Activated T-helper 17 cell treated with anti-CD3 and anti-CD28 coated beads, Interleukin-2, amount 50 U/mL, for 72 hours (primary cell): ENCODE measurements around the gene SERINC5. TPM values are rescaled to one million over a fixed set of nuclear protein-coding genes. Genes with fewer than 3 reads are reported as not detected.
"Not testable (repeated sequence)": the region's sequence is repeated elsewhere in the genome, so short reads cannot be mapped to it uniquely, and the experiment has no call there.

ENCODE experiments used
- ATAC-seq: fragments of 150-1000 bp; cut with Tn5 transposase; replicated peaks from 2 replicates; pipeline ENCODE4 v1.10.0; 2021; ENCODE audit warnings: mild to moderate bottlenecking, moderate library complexity
- H3K27ac Mint-ChIP-seq: one replicate; pipeline ENCODE4 v1.8.0; 2022; ENCODE audit warnings: mixed read lengths
- H3K27me3 Mint-ChIP-seq: one replicate; pipeline ENCODE4 v1.8.0; 2022; ENCODE audit warnings: mixed read lengths
- H3K36me3 Mint-ChIP-seq: one replicate; pipeline ENCODE4 v1.8.0; 2022; ENCODE audit warnings: low read depth, mild to moderate bottlenecking, mixed read lengths
- H3K4me1 Mint-ChIP-seq: one replicate; pipeline ENCODE4 v1.8.0; 2022; ENCODE audit warnings: mixed read lengths
- H3K4me3 Mint-ChIP-seq: one replicate; pipeline ENCODE4 v1.8.0; 2022; ENCODE audit warnings: mild to moderate bottlenecking, mixed read lengths
- H3K9me3 Mint-ChIP-seq: one replicate; pipeline ENCODE4 v1.8.0; 2022; ENCODE audit warnings: mixed read lengths
- total RNA-seq, 2 donors: library from RNA; stranded (reverse); gene quantifications; one replicate each; pipeline ENCODE4 v1.2.3, GENCODE V29; 2022

Gene SERINC5
- 10 to 100 TPM; 50.7 to 76.7 TPM for total RNA-seq

DNA sequence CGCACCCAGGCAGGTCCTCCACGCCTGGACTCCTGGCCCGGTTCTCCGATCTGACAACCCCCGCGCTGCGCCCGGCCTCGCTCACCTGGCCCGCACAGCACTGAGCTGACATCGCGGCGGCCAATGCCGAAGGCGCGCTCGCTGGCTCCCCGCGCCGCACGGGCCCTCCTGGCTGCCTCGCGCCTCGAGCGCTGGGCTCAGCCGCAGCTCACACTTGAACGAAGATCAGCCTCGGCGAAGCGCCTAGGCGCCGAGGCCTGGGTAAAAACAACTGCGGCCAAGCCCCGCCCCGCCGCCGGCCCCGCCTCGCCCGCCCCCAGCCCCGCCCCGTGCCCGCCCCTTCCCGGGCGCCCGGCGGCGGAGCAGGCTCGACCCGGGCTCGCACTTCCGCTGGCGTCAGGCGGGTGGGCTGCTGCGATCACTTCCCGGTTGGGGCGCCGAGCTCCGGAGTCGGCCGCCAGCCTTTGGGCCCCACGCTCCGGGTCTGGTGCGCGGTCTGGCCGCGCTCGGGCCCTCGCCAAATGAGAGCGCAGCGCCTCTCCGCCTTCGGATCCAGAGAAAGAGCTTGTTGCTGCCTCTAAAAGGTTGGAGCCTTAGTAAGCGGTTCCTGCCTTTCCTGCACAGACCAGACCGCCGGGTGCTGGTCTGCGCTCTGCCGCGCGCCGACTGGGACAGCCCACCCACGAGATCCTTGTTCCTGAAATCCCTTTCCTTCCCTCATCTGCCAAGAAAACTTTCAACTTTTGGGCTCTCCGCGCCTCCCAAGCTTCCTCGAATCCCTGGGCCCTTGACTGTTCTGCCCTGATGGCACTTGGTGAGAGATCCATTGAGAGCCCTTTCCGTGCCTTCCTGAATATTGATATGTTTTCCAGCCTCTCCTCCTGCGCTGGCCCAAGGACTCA, at the start of gene SERINC5:
Gene SERINC5, minus strand, starts transcription at position 238 of the 902 bp plus-strand sequence. Its CDS starts 126 bp downstream, at position 112.
- Mint-ChIP-seq H3K36me3 (peaks cover 57% of the 10 kb centered on the region), H3K27me3 (no peaks in the 10 kb centered on the region), H3K27ac (peak within 1 kb of the TSS; percentile 97), H3K4me1 (peaks cover 24% of the 10 kb centered on the region), H3K9me3 (no peaks in the 10 kb centered on the region), H3K4me3 (peak within 1 kb of the TSS; percentile 93)
- peak; percentile 81 for ATAC-seq

- Mint-ChIP-seq H3K36me3 (no peaks in the 10 kb centered on the region), H3K27me3 (no peaks in the 10 kb centered on the region), H3K27ac (no peak overlapping the region), H3K4me1 (no peaks in the 10 kb centered on the region), H3K9me3 (no peaks in the 10 kb centered on the region), H3K4me3 (no peak overlapping the region)
- ATAC-seq = no peak
Observed at GRCh38 chr5:80302636-80303035, 46.8 kb upstream of the SERINC5 start.

GRCh38 chr5:80301342-80301741, 45.5 kb upstream of the SERINC5 start:
- not testable (repeated sequence) for ATAC-seq, H3K4me1 Mint-ChIP-seq, H3K4me3 Mint-ChIP-seq, H3K36me3 Mint-ChIP-seq, H3K27me3 Mint-ChIP-seq, H3K27ac Mint-ChIP-seq, H3K9me3 Mint-ChIP-seq

DNA sequence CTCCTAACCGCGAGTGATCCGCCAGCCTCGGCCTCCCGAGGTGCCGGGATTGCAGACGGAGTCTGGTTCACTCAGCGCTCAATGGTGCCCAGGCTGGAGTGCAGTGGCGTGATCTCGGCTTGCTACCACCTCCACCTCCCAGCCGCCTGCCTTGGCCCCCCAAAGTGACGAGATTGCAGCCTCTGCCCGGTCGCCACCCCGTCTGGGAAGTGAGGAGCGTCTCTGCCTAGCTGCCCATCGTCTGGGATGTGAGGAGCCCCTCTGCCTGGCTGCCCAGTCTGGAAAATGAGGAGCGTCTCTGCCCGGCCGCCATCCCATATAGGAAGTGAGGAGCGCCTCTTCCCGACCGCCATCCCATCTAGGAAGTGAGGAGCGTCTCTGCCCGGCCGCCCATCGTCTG, 44.9 kb upstream of the SERINC5 start:
- H3K27ac Mint-ChIP-seq, ATAC-seq, H3K4me1 Mint-ChIP-seq, H3K4me3 Mint-ChIP-seq, H3K27me3 Mint-ChIP-seq, H3K36me3 Mint-ChIP-seq, H3K9me3 Mint-ChIP-seq: not testable (repeated sequence)

GRCh38 chr5:80300125-80300524, 44.3 kb upstream of the SERINC5 start:
- no peak for ATAC-seq
- no peak overlapping the region for H3K27ac Mint-ChIP-seq
- no peaks in the 10 kb centered on the region for H3K27me3 Mint-ChIP-seq
- H3K9me3 Mint-ChIP-seq = no peaks in the 10 kb centered on the region
- no peaks in the 10 kb centered on the region for H3K36me3 Mint-ChIP-seq
- H3K4me3 Mint-ChIP-seq = no peak overlapping the region
- no peaks in the 10 kb centered on the region for H3K4me1 Mint-ChIP-seq

DNA sequence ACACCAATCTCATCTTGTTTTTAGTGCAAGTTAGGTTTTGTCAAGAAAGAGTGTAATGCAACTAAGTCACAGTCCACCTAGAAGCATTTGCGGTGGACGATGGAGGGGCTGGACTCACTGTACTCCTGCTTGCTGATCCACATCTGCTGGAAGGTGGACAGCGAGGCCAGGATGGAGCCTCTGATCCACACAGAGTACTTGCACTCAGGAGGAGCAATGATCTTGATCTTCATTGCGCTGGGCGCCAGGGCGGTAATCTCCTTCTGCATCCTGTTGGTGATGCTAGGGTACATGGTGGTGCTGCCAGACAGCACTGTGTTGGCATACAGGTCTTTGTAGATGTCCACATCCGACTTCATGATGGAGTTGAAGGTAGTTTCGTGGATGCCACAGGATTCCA, 43.8 kb upstream of the SERINC5 start:
- no peak for ATAC-seq
- no peaks in the 10 kb centered on the region for H3K9me3 Mint-ChIP-seq
- H3K4me3 Mint-ChIP-seq = no peak overlapping the region
- H3K27ac Mint-ChIP-seq = no peak overlapping the region
- no peaks in the 10 kb centered on the region for H3K27me3 Mint-ChIP-seq
- no peaks in the 10 kb centered on the region for H3K36me3 Mint-ChIP-seq
- no peaks in the 10 kb centered on the region for H3K4me1 Mint-ChIP-seq

DNA sequence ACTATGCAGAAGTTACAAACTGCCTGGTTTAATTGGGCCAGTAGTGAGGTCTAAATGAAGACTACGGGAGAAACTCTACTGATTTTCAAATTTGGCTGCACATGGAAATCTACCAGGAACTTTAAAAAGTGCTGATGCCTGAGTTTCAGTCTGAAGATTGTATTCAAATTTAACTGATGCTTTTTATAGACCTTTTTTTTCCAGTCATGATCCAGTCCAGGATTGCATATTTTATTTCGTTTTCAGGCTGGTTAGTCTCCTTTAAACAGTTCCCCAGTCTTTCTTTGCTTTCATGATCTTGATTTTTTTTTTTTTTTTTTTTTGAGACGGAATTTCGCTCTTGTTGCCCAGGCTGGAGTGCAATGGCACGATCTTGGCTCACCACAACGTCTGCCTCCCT, 40.3 kb upstream of the SERINC5 start:
- no peak overlapping the region for H3K4me3 Mint-ChIP-seq
- no peaks in the 10 kb centered on the region for H3K9me3 Mint-ChIP-seq
- no peak overlapping the region for H3K27ac Mint-ChIP-seq
- H3K36me3 Mint-ChIP-seq = no peaks in the 10 kb centered on the region
- no peak for ATAC-seq
- H3K4me1 Mint-ChIP-seq = no peaks in the 10 kb centered on the region
- no peaks in the 10 kb centered on the region for H3K27me3 Mint-ChIP-seq

- Mint-ChIP-seq H3K4me1 (no peaks in the 10 kb centered on the region), H3K4me3 (no peak overlapping the region), H3K36me3 (no peaks in the 10 kb centered on the region), H3K27me3 (no peaks in the 10 kb centered on the region), H3K27ac (no peak overlapping the region), H3K9me3 (no peaks in the 10 kb centered on the region)
- no peak for ATAC-seq
Observed at GRCh38 chr5:80291761-80292160, 35.9 kb upstream of the SERINC5 start.

DNA sequence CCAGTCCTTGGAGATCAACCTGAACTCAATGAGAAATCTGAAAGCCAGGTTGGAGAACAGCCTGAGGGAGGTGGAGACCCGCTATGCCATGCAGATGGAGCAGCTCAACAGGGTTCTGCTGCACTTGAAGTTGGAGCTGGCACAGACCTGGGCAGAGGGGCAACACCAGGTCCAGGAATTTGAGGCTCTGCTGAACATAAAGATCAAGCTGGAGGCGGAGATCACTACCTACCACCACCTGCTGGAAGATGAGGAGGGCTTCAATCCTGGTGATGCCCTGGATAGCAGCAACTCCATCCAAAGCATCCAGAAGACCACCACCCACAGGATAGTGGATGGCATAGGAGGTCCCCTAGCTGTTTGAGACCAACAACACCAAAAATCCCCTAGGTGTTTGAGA, 33.5 kb upstream of the SERINC5 start:
- H3K36me3 Mint-ChIP-seq = no peaks in the 10 kb centered on the region
- no peaks in the 10 kb centered on the region for H3K27me3 Mint-ChIP-seq
- no peak overlapping the region for H3K4me3 Mint-ChIP-seq
- H3K9me3 Mint-ChIP-seq = no peaks in the 10 kb centered on the region
- no peak overlapping the region for H3K27ac Mint-ChIP-seq
- H3K4me1 Mint-ChIP-seq = peaks cover 5% of the 10 kb centered on the region
- no peak for ATAC-seq

GRCh38 chr5:80288177-80288576, 32.3 kb upstream of the SERINC5 start:
- H3K27ac Mint-ChIP-seq = no peak overlapping the region
- H3K27me3 Mint-ChIP-seq = no peaks in the 10 kb centered on the region
- H3K4me1 Mint-ChIP-seq = peaks cover 8% of the 10 kb centered on the region
- no peak overlapping the region for H3K4me3 Mint-ChIP-seq
- H3K9me3 Mint-ChIP-seq = no peaks in the 10 kb centered on the region
- no peak for ATAC-seq
- H3K36me3 Mint-ChIP-seq = no peaks in the 10 kb centered on the region

GRCh38 chr5:80284720-80285119, 28.9 kb upstream of the SERINC5 start:
- peaks cover 11% of the 10 kb centered on the region for H3K4me1 Mint-ChIP-seq
- H3K9me3 Mint-ChIP-seq = no peaks in the 10 kb centered on the region
- H3K27ac Mint-ChIP-seq = peak overlapping the region; percentile 36
- peak; percentile 80 for ATAC-seq
- peak overlapping the region; percentile 51 for H3K4me3 Mint-ChIP-seq
- H3K27me3 Mint-ChIP-seq = no peaks in the 10 kb centered on the region
- H3K36me3 Mint-ChIP-seq = no peaks in the 10 kb centered on the region

- Mint-ChIP-seq H3K27me3 (no peaks in the 10 kb centered on the region), H3K4me1 (peaks cover 11% of the 10 kb centered on the region), H3K9me3 (no peaks in the 10 kb centered on the region), H3K27ac (peak overlapping the region; percentile 83), H3K4me3 (peak overlapping the region; percentile 50), H3K36me3 (no peaks in the 10 kb centered on the region)
- ATAC-seq = peak; percentile 68
Observed at GRCh38 chr5:80283360-80283759, 27.5 kb upstream of the SERINC5 start.

DNA sequence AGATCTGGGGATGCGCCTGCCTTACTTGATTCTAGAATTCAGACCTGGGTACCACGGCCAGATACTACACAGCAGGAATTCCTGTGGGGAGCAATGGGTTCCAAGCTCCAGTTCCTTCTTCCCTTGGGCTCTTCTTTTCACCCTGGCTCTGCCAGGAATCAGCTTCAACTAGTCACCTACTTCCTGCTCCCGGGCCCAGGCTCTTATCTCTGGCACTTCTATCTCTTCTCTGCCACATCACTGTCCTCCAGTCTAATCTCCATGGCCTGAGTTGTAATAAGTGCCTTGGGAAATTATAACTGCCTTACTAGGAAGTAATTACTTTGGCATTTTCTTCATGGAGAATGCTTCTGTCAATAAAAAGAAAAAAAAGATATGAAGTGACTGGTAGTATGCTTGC, 26.2 kb upstream of the SERINC5 start:
- ATAC-seq = no peak
- no peaks in the 10 kb centered on the region for H3K27me3 Mint-ChIP-seq
- peaks cover 11% of the 10 kb centered on the region for H3K4me1 Mint-ChIP-seq
- H3K36me3 Mint-ChIP-seq = no peaks in the 10 kb centered on the region
- H3K4me3 Mint-ChIP-seq = no peak overlapping the region
- H3K9me3 Mint-ChIP-seq = no peaks in the 10 kb centered on the region
- peak overlapping the region; percentile 37 for H3K27ac Mint-ChIP-seq

- no peaks in the 10 kb centered on the region for H3K36me3 Mint-ChIP-seq
Observed at GRCh38 chr5:80277191-80277590, 21.3 kb upstream of the SERINC5 start.

GRCh38 chr5:80276186-80276585, 20.3 kb upstream of the SERINC5 start:
- Mint-ChIP-seq H3K4me3 (no peak overlapping the region), H3K27me3 (no peaks in the 10 kb centered on the region), H3K9me3 (no peaks in the 10 kb centered on the region), H3K4me1 (peaks cover 4% of the 10 kb centered on the region), H3K36me3 (no peaks in the 10 kb centered on the region), H3K27ac (no peak overlapping the region)
- no peak for ATAC-seq

More at GRCh38 chr5:80277191-80277590, 21.3 kb upstream of the SERINC5 start:
- peaks cover 4% of the 10 kb centered on the region for H3K4me1 Mint-ChIP-seq
- ATAC-seq = no peak
- no peaks in the 10 kb centered on the region for H3K27me3 Mint-ChIP-seq
- no peaks in the 10 kb centered on the region for H3K9me3 Mint-ChIP-seq
- no peak overlapping the region for H3K27ac Mint-ChIP-seq
- H3K4me3 Mint-ChIP-seq = no peak overlapping the region
